Erythroblast (primary cell): Measurements from ENCODE around the gene FBXL13.
"Not testable (repeated sequence)": the region's sequence is repeated elsewhere in the genome, so short reads cannot be mapped to it uniquely, and the experiment has no call there.

Source experiments
- GATA1 ChIP-seq: IDR thresholded peaks from 2 replicates; pipeline ENCODE4 v1.6.1; 2011; ENCODE audit warnings: low read depth, mild to moderate bottlenecking, control low read depth, low read length, moderate library complexity
- POLR2A ChIP-seq: IDR thresholded peaks from 2 replicates; pipeline ENCODE4 v1.6.1; 2011; ENCODE audit warnings: mild to moderate bottlenecking, low read length

DNA sequence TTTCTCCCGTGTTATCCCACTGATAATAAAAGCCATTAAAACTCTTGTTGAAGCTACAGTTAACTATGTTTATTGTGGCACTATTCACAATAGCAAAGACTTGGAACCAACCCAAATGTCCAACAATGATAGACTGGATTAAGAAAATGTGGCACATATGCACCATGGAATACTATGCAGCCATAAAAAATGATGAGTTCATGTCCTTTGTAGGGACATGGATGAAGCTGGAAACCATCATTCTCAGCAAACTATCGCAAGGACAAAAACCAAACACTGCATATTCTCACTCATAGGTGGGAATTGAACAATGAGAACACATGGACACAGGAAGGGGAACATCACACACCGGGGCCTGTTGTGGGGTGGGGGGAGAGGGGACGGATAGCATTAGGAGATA is 97.0 kb downstream of the FBXL13 start:
- TF ChIP-seq POLR2A, GATA1: not testable (repeated sequence)
